ENCODE results near the gene NCBP3. TPM values are rescaled to one million over a fixed set of nuclear protein-coding genes. Genes with fewer than 3 reads are reported as not detected.

Gene NCBP3
- 10 to 100 TPM; 44.9 to 85.9 (median 57.3) TPM for polyA plus RNA-seq (ENCODE audit: insufficient read length in 10 of 10)
- long read RNA-seq, donor 1, full-length matches to known transcripts: 2 of 2 reads
- long read RNA-seq, donor 1, partial matches to known transcripts: 0 of 2 reads
- long read RNA-seq, donor 1, other reads (novel, unspliced or antisense): 0 of 2 reads
- long read RNA-seq, donor 2, full-length matches to known transcripts: 1 of 1 reads
- long read RNA-seq, donor 2, partial matches to known transcripts: 0 of 1 reads
- long read RNA-seq, donor 2, other reads (novel, unspliced or antisense): 0 of 1 reads
- long read RNA-seq, donor 3: 0 reads
- long read RNA-seq, donor 4, full-length matches to known transcripts: 1 of 1 reads
- long read RNA-seq, donor 4, partial matches to known transcripts: 0 of 1 reads
- long read RNA-seq, donor 4, other reads (novel, unspliced or antisense): 0 of 1 reads
- long read RNA-seq, donor 5, full-length matches to known transcripts: 3 of 3 reads
- long read RNA-seq, donor 5, partial matches to known transcripts: 0 of 3 reads
- long read RNA-seq, donor 5, other reads (novel, unspliced or antisense): 0 of 3 reads
- long read RNA-seq, donor 6, full-length matches to known transcripts: 4 of 4 reads
- long read RNA-seq, donor 6, partial matches to known transcripts: 0 of 4 reads
- long read RNA-seq, donor 6, other reads (novel, unspliced or antisense): 0 of 4 reads
- long read RNA-seq, donor 7, full-length matches to known transcripts: 2 of 2 reads
- long read RNA-seq, donor 7, partial matches to known transcripts: 0 of 2 reads
- long read RNA-seq, donor 7, other reads (novel, unspliced or antisense): 0 of 2 reads
- long read RNA-seq, donor 8, full-length matches to known transcripts: 1 of 1 reads
- long read RNA-seq, donor 8, partial matches to known transcripts: 0 of 1 reads
- long read RNA-seq, donor 8, other reads (novel, unspliced or antisense): 0 of 1 reads
- long read RNA-seq, donor 9, full-length matches to known transcripts: 1 of 1 reads
- long read RNA-seq, donor 9, partial matches to known transcripts: 0 of 1 reads
- long read RNA-seq, donor 9, other reads (novel, unspliced or antisense): 0 of 1 reads

GRCh38 chr17:3845621-3846436 lies at the start of gene NCBP3:
Gene NCBP3, minus strand, starts transcription at chr17:3846246. Its CDS starts 23 bp downstream, at chr17:3846223.
- DNase-seq: peak; percentile 95 to 97 (median 96)

GRCh38 chr17:3895354-3895753 lies 49.3 kb upstream of the NCBP3 start:
- no peak for DNase-seq

GRCh38 chr17:3894911-3895343 lies 48.9 kb upstream of the NCBP3 start:
- DNase-seq: no peak

GRCh38 chr17:3894188-3894587 lies 48.1 kb upstream of the NCBP3 start:
- DNase-seq: no peak

- no peak for DNase-seq
Measured at GRCh38 chr17:3893720-3894116, 47.7 kb upstream of the NCBP3 start.

- DNase-seq: peak; percentile 89 to 96 (median 92)
Measured at GRCh38 chr17:3893003-3893719, 47.1 kb upstream of the NCBP3 start, which contains the start of gene CAMKK1. Gene CAMKK1, minus strand, starts transcription at chr17:3893053. Its CDS starts 7,366 bp downstream, at chr17:3885687.

GRCh38 chr17:3892095-3892998 lies 46.3 kb upstream of the NCBP3 start:
- peak in 1 of 3 donors; percentile 85 for DNase-seq

GRCh38 chr17:3891626-3892094 lies 45.6 kb upstream of the NCBP3 start:
- DNase-seq: no peak

GRCh38 chr17:3890878-3891219 lies 44.8 kb upstream of the NCBP3 start:
- DNase-seq: no peak

GRCh38 chr17:3890082-3890877 lies 44.2 kb upstream of the NCBP3 start:
- peak in 2 of 3 donors; percentile 62 to 81 for DNase-seq

GRCh38 chr17:3889325-3890012 lies 43.4 kb upstream of the NCBP3 start:
- DNase-seq: peak in 1 of 3 donors; percentile 58

- DNase-seq: peak; percentile 89 to 96 (median 92)
Measured at GRCh38 chr17:3888343-3889171, 42.5 kb upstream of the NCBP3 start.

- peak in 1 of 3 donors; percentile 58 for DNase-seq
Measured at GRCh38 chr17:3887804-3888203, 41.8 kb upstream of the NCBP3 start.

GRCh38 chr17:3887394-3887793 lies 41.3 kb upstream of the NCBP3 start:
- no peak for DNase-seq

- peak in 1 of 3 donors; percentile 61 for DNase-seq
Measured at GRCh38 chr17:3886776-3887175, 40.7 kb upstream of the NCBP3 start.

- DNase-seq: no peak
Measured at GRCh38 chr17:3885970-3886369, 39.9 kb upstream of the NCBP3 start.

GRCh38 chr17:3885271-3885670 lies 39.2 kb upstream of the NCBP3 start:
- DNase-seq: no peak

Measured in muscle of back (tissue), 13 donors.